GM18508 (cell line): ENCODE measurements around the gene TBC1D16.

Experiments used
- ATAC-seq: cut with Tn5 transposase; IDR thresholded peaks from one replicate; pipeline ENCODE4 v1.9.1; 2021; ENCODE audit warnings: moderate number of reproducible peaks; ENCODE audit not compliant: insufficient read depth, unreplicated experiment

TBC1D16 gene

GRCh38 chr17:80027043-80027435 is 8.6 kb downstream of the TBC1D16 start:
- ATAC-seq, result no peak

GRCh38 chr17:80026359-80027042 is 9.2 kb downstream of the TBC1D16 start:
- no peak for ATAC-seq

GRCh38 chr17:80025796-80026195 is 9.9 kb downstream of the TBC1D16 start:
- no peak for ATAC-seq

- no peak for ATAC-seq
These were observed 10.5 kb downstream of the TBC1D16 start for GRCh38 chr17:80025140-80025539.

- no peak for ATAC-seq
These were observed 11.3 kb downstream of the TBC1D16 start for GRCh38 chr17:80024206-80024972.

GRCh38 chr17:80023481-80024205 is 12.0 kb downstream of the TBC1D16 start:
- ATAC-seq, result no peak

- no peak for ATAC-seq
These were observed 14.1 kb downstream of the TBC1D16 start for GRCh38 chr17:80021600-80021999.

GRCh38 chr17:80018917-80019651 is 16.6 kb downstream of the TBC1D16 start:
- ATAC-seq, result no peak

GRCh38 chr17:80017226-80018010 is 18.3 kb downstream of the TBC1D16 start:
- ATAC-seq, result no peak

GRCh38 chr17:80012765-80013741 is 22.6 kb downstream of the TBC1D16 start:
- no peak for ATAC-seq

GRCh38 chr17:80011989-80012555 is 23.6 kb downstream of the TBC1D16 start:
- ATAC-seq, result no peak

GRCh38 chr17:80010283-80010858 is 25.3 kb downstream of the TBC1D16 start:
- ATAC-seq, result no peak

- no peak for ATAC-seq
These were observed 26.0 kb downstream of the TBC1D16 start for GRCh38 chr17:80009391-80010282.

- ATAC-seq, result no peak
These were observed 26.8 kb downstream of the TBC1D16 start for GRCh38 chr17:80008848-80009247.

GRCh38 chr17:80008383-80008840 is 27.3 kb downstream of the TBC1D16 start:
- no peak for ATAC-seq

- no peak for ATAC-seq
These were observed 27.7 kb downstream of the TBC1D16 start for GRCh38 chr17:80007939-80008338.
